ENCODE measurements around the gene PRSS33. TPM values are rescaled to one million over a fixed set of nuclear protein-coding genes. Genes with fewer than 3 reads are reported as not detected.

PRSS33 gene
- polyA plus RNA-seq, 10 donors, result not detected

GRCh38 chr16:2821487-2822157 is 34.3 kb upstream of the PRSS33 start:
- DNase-seq, result no peak

GRCh38 chr16:2820836-2821486 is 33.6 kb upstream of the PRSS33 start:
- DNase-seq, result no peak

- DNase-seq, result no peak
These were observed 32.8 kb upstream of the PRSS33 start for GRCh38 chr16:2819939-2820835.

- DNase-seq, result no peak
These were observed 32.0 kb upstream of the PRSS33 start for GRCh38 chr16:2819179-2819938.

GRCh38 chr16:2818272-2818876 is 31.0 kb upstream of the PRSS33 start:
- no peak for DNase-seq

GRCh38 chr16:2817340-2818271 is 30.2 kb upstream of the PRSS33 start:
- DNase-seq, result no peak

- DNase-seq, result no peak
These were observed 29.5 kb upstream of the PRSS33 start, which contains the start of gene PRSS21 for GRCh38 chr16:2816751-2817339. Gene PRSS21 (plus strand): TSS chr16:2817237. CDS start chr16:2817269, 32 bp downstream.

GRCh38 chr16:2815299-2815771 is 28.0 kb upstream of the PRSS33 start:
- DNase-seq, result no peak

GRCh38 chr16:2814551-2815298 is 27.4 kb upstream of the PRSS33 start:
- no peak for DNase-seq

GRCh38 chr16:2813771-2814221 is 26.4 kb upstream of the PRSS33 start:
- DNase-seq, result no peak

GRCh38 chr16:2811703-2812471 is 24.5 kb upstream of the PRSS33 start:
- no peak for DNase-seq

- DNase-seq, result no peak
These were observed 23.3 kb upstream of the PRSS33 start for GRCh38 chr16:2810651-2811050.

GRCh38 chr16:2809149-2809760 is 21.9 kb upstream of the PRSS33 start:
- DNase-seq, result no peak

GRCh38 chr16:2808181-2808580 is 20.8 kb upstream of the PRSS33 start:
- DNase-seq, result no peak

- DNase-seq, result no peak
These were observed 18.9 kb upstream of the PRSS33 start for GRCh38 chr16:2806286-2806685.

- no peak for DNase-seq
These were observed 17.4 kb upstream of the PRSS33 start for GRCh38 chr16:2804728-2805127.

GRCh38 chr16:2803545-2804195 is 16.3 kb upstream of the PRSS33 start:
- DNase-seq, result no peak

Data from muscle of back (tissue), 11 donors.